Measurements from ENCODE around the gene APLN. TPM values are rescaled to one million over a fixed set of nuclear protein-coding genes. Genes with fewer than 3 reads are reported as not detected.

The APLN gene
- total and polyA plus RNA-seq, 9 of the 15 experiments (the other 6 are each of a cell fraction or from before 2014, with no cell fraction given): 0.04 to 0.06 TPM; not detected in 7

DNA sequence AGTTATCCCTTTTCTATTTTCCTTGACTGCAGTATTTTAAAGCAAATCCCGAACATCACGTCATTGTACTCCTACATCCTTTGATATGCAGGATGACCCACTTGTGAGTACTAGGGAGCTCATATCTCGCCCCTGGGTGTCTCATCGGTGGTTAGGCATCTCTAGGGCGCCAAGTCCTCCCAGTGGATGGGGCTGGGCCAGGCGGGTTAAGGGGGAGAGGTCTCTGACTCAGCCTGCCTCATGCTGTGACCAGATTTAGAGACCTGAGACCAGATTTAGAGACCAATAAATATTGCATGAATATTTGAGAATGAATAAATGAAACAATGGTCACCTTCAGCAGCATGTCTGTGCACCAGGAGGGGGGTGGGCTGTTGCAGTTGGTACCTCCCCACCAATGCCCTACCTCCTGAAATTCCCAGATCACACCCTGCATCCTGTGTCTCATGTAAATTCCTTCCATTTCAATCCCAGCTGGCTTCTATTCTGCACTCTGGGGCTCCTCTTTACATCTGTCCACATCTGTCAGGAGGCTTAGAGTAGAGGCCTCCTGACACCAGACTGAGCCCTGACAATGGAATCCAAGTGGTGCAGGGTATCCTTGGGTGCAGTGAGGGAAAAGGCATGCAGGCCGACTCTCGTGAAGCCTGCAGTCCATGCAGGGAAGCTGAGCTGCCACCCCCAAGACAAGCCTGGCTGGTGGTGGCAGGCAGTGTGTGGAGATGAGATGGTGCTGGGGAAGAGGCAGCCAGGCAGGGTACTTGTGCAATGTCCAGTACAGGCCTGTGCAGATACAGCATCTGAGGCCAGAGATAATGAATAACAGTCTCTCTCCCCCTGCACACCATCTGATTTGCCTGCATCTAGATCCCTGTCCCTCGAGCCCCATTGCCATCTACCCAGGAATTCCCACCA is 5.2 kb downstream of the APLN start:
- Histone ChIP-seq H3K9ac (ENCODE audit: insufficient read depth in 1 of 2, low read depth in 2 of 2, low read length in 2 of 2) (no peak overlapping the region), H2AFZ (ENCODE audit: low read depth, low read length) (no peak overlapping the region), H3K4me3 (no peak overlapping the region), H3K4me1 (replicated peaks in 1 of 2; ENCODE audit: control insufficient read depth in 2 of 2, insufficient read depth in 2 of 2, low read length in 2 of 2) (peaks cover 0 to 10% of the 10 kb centered on the region in 2 experiments; a peak in 2 of 5 replicates), H3K79me2 (ENCODE audit: control insufficient read depth, insufficient read depth, low read length) (no peaks in the 10 kb centered on the region), H3K27ac (ENCODE audit: extremely low read depth, low read depth, low read length) (no peak overlapping the region), H3K9me3 (replicated peaks; ENCODE audit: control insufficient read depth, insufficient read depth, low read depth, low read length) (no peaks in the 10 kb centered on the region), H3K36me3 (ENCODE audit: control insufficient read depth, insufficient read depth, low read length) (no peaks in the 10 kb centered on the region), H3K9me1 (ENCODE audit: control insufficient read depth, insufficient read depth, low read length) (no peaks in the 10 kb centered on the region), H3K4me2 (ENCODE audit: insufficient read depth, low read length) (no peak overlapping the region), H3K27me3 (ENCODE audit: control insufficient read depth in 2 of 2, insufficient read depth in 2 of 2, low read length in 2 of 2) (peaks cover 15 to 86% of the 10 kb centered on the region in 2 experiments), H4K20me1 (replicated peaks; ENCODE audit: control insufficient read depth, insufficient read depth, low read length) (0 out of 2 replicates have a peak, but pooled peaks cover 3% of the 10 kb centered on the region)
- ChIA-PET POLR2A (interaction anchor here (0.6 kb wide), 1 partner anchor 18 kb away, joined by 3 read pairs; no protein-coding TSS in a partner anchor), CTCF (ENCODE audit: low intra/inter-chr PET ratio) (no interaction called here)
- intact Hi-C loops (cut with micrococcal nuclease) (no loop called here), in situ Hi-C loops (cut with MboI) (no loop called here)
- DNase-seq (ENCODE audit: extremely low read depth in 1 of 4, low spot score in 3 of 4) (no peak), FAIRE-seq (no peak), ATAC-seq (no peak)
- WGBS (ENCODE audit: insufficient coverage, low coverage, missing lambda C conversion rate): under 1% methylated on average over 9 of the region's 9 CpGs
- BruUV-seq (replicated peaks): no TSS peak
- TF ChIP-seq ZC3H4 (CRISPR knock-in tag; IDR thresholded peaks at IDR 0.05; ENCODE audit: borderline replicate concordance) (no peak), MED1 (CRISPR knock-in tag; IDR thresholded peaks at IDR 0.05; ENCODE audit: borderline replicate concordance) (no peak), GABPB2 (CRISPR knock-in tag; conservative IDR thresholded peaks at IDR 0.05) (no peak), STAT5A (IDR thresholded peaks at IDR 0.05; ENCODE audit: borderline replicate concordance, low read length) (no peak), HDAC1 (IDR thresholded peaks at IDR 0.05) (no peak), NR1H2 (CRISPR knock-in tag; IDR thresholded peaks at IDR 0.05) (no peak), E2F3 (CRISPR knock-in tag; IDR thresholded peaks at IDR 0.05) (no peak), ZKSCAN8 (CRISPR knock-in tag; IDR thresholded peaks at IDR 0.05) (no peak)
- TF ChIP-seq, protein P1, sequence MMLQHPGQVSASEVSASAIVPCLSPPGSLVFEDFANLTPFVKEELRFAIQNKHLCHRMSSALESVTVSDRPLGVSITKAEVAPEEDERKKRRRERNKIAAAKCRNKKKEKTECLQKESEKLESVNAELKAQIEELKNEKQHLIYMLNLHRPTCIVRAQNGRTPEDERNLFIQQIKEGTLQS (IDR thresholded peaks at IDR 0.05): no peak
- TF ChIP-seq, protein P1 (CRISPR knock-in tag; conservative IDR thresholded peaks at IDR 0.05): no peak
- TF ChIP-seq, protein P2, sequence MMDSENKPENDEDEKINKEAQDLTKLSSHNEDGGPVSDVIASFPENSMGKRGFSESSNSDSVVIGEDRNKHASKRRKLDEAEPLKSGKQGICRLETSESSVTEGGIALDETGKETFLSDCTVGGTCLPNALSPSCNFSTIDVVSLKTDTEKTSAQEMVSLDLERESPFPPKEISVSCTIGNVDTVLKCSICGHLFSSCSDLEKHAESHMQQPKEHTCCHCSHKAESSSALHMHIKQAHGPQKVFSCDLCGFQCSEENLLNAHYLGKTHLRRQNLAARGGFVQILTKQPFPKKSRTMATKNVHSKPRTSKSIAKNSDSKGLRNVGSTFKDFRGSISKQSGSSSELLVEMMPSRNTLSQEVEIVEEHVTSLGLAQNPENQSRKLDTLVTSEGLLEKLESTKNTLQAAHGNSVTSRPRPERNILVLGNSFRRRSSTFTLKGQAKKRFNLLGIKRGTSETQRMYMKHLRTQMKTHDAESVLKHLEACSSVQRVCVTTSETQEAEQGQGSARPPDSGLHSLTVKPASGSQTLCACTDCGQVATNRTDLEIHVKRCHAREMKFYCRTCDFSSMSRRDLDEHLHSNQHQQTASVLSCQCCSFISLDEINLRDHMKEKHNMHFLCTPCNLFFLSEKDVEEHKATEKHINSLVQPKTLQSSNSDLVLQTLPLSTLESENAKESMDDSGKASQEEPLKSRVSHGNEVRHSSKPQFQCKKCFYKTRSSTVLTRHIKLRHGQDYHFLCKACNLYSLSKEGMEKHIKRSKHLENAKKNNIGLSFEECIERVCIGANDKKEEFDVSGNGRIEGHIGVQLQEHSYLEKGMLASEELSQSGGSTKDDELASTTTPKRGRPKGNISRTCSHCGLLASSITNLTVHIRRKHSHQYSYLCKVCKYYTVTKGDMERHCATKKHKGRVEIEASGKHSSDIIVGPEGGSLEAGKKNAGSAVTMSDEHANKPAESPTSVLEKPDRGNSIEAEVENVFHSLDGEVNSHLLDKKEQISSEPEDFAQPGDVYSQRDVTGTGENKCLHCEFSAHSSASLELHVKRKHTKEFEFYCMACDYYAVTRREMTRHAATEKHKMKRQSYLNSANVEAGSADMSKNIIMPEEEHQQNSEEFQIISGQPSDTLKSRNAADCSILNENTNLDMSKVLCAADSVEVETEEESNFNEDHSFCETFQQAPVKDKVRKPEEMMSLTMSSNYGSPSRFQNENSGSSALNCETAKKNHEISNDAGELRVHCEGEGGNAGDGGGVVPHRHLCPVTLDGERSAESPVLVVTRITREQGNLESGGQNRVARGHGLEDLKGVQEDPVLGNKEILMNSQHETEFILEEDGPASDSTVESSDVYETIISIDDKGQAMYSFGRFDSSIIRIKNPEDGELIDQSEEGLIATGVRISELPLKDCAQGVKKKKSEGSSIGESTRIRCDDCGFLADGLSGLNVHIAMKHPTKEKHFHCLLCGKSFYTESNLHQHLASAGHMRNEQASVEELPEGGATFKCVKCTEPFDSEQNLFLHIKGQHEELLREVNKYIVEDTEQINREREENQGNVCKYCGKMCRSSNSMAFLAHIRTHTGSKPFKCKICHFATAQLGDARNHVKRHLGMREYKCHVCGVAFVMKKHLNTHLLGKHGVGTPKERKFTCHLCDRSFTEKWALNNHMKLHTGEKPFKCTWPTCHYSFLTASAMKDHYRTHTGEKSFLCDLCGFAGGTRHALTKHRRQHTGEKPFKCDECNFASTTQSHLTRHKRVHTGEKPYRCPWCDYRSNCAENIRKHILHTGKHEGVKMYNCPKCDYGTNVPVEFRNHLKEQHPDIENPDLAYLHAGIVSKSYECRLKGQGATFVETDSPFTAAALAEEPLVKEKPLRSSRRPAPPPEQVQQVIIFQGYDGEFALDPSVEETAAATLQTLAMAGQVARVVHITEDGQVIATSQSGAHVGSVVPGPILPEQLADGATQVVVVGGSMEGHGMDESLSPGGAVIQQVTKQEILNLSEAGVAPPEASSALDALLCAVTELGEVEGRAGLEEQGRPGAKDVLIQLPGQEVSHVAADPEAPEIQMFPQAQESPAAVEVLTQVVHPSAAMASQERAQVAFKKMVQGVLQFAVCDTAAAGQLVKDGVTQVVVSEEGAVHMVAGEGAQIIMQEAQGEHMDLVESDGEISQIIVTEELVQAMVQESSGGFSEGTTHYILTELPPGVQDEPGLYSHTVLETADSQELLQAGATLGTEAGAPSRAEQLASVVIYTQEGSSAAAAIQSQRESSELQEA (IDR thresholded peaks at IDR 0.05; ENCODE audit: low read depth): no peak
